Left cardiac atrium (tissue), 4 donors: Measurements from ENCODE around the gene LRG1. TPM values are rescaled to one million over a fixed set of nuclear protein-coding genes. Genes with fewer than 3 reads are reported as not detected.

Experiments used
- ATAC-seq, 2 donors: fragments of 200-7000 bp; cut with Tn5 transposase; one replicate each; pipeline ENCODE4 v1.9.1; 2020; ENCODE audit warnings: mild to moderate bottlenecking in 2 of 2, moderate library complexity in 2 of 2
- DNase-seq: peaks from one replicate; pipeline ENCODE4 v3.0.0-alpha.2; 2020
- intact Hi-C, 2 donors: fragments of 100-400 bp; cut with DNase I; formaldehyde crosslinking; loops; one replicate each; pipeline versions ENCODE4 v1.14.1 to v1.15.1; 2022 to 2023
- total RNA-seq, 2 donors: library from RNA; stranded (reverse); fragmentation: NEBNext Ultra II Directional; extraction: Animal tissue kit (Norgen Biotek cat#: 25700); gene quantifications; one replicate each; pipeline ENCODE4 v1.2.1, GENCODE V29; 2021
- donor health status: DM: no; HTN: yes; CAD: no.
- donor health status: DM: no; HTN: yes; CAD: no; lungs with severe emphysema.
- donor health status: DM: yes; HTN: yes; CAD: no.
- donor health status: Dilated cardiomyopathy.

The LRG1 gene
- total RNA-seq, 2 donors from 2014 or later, result 0.88 to 1.1 TPM

DNA sequence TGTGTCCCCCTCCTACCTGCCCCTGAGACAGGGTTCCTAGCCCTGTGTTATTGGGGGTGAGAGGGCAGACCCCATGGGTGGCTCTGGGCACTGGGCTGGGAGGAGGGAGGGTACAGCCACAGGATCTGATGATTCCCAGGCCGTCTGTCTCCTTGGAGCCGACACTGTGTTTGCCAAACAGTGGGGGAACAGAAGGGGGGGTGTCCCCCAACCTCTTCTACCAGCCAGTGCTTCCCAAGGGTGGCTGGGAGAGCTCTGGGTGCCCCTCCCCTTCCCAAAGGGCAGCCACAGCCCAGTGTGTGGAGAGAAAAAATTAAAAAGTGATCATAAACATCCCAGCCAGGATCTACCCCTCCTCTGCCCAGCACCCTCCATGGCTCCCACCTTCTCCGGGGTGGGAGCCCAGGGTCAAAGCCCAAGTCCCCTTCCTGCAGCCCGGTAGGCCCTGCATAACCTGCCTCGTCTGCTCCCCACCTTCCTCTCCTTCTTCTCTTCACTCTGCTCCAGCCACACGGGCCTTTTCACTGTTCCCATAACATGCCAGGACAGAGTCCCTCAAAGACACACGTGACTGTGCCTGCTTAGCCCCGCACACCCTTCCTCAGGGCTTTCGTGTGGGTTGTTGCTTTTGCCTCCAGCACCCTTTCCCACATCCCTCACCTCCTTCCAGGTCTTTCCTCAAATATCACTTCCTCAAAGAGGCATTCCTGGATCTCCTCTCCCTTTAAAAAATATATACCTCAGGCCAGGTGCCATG is 20.1 kb downstream of the LRG1 start:
- intact Hi-C loops, result loop anchor here (10.0 kb wide), 2 partner anchors 245 to 255 kb away; partner anchors contain the start of gene SHD (in 1 of the 2)
- ATAC-seq (peak in 1 of 2 donors; percentile 21), DNase-seq (peak; percentile 62)

DNA sequence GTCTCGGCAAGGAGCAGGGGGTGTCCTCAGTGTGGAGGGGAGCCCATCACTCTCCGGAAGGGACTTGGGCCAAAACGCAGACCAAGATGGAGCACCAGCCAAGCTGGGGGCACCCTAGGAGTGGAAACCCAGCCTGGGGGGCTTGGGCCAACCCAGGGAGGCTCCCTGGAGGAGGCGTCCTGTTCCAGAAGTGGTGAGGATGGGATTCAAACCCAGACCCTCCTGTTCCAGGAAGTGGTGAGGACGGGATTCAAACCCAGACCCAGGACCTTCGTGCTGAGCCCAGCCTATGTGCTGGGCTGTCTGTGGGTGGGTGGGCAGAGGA is 20.7 kb downstream of the LRG1 start:
- intact Hi-C loops, result no loop called here
- no peak for ATAC-seq
- no peak for DNase-seq

DNA sequence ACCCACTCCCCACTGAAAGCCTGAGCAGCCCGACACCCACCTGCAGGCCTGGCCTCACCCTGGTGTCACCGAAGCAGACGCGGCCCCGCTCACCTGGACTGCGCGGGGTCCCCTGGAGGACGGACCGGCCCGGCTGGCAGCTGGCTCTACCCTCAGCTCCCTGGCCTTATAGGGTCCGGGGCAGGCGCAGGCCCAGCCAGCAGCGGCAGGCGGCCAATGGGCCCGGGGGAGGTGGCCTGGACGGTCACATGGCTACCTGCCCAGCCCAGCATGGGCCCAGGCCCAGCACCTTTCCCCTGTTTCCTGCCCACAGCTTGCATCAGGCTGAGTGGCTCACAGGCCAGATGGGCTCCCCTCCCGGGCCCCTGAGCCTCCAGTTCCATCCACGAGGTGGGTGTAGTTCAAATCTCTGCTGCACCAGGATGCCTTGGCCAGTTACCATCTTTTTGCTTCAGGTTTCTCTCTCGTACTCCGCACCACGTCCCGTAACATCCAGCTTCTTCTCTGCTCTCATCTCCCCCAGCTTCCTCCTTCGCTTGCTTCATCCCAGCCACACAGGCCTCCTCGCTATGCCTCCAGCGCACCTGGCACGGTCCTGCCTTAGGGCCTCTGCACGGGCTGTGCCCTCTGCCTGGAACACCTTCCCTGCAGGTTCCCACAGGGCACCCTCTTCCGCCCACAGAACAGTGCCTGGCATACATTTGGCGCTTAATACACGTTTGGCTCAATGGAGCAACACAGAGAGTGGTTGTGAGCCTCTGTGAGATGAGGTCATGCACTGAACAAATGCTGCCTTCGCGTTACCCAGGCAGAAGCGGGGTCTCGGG is 21.3 kb downstream of the LRG1 start, which contains the start of gene PLIN4:
PLIN4 (minus strand) TSS at position 142 of the 827 bp plus-strand sequence. CDS start 214 bp downstream, outside the sequence.
- intact Hi-C loops, result no loop called here
- DNase-seq, result peak; percentile 82
- ATAC-seq, result peak; percentile 80 to 91

DNA sequence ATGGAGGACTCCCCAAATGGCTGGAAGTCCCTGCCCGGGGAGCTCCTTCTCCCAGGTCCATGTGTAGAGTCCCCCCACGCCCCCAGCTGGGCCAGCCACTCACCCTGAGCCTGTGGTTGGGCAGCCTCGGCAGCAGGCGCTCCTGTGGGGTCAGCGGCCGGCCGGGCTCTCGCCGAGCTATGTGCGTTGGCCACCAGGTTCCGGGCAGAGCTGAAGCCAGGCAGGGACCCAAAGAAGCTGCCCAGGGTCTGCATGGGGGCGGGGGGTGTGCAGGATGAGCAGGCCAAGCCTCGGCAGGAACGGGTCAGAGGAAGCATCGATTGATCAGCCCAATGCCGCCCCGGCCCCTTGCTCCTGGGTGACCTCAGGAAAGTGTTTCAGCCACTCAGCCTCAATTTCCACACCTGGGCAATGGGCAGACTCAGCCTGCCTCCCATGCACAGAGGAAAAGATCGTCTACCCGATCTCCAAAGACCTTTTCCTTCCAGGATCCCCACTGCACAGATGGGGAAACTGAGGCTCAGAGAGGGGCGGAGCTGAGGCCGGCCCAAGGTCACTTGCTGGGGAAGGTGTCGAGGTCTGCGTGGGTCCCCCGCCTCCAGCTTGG is 22.3 kb downstream of the LRG1 start:
- DNase-seq, result no peak
- ATAC-seq, result peak; percentile 4 to 19
- intact Hi-C loops, result no loop called here

DNA sequence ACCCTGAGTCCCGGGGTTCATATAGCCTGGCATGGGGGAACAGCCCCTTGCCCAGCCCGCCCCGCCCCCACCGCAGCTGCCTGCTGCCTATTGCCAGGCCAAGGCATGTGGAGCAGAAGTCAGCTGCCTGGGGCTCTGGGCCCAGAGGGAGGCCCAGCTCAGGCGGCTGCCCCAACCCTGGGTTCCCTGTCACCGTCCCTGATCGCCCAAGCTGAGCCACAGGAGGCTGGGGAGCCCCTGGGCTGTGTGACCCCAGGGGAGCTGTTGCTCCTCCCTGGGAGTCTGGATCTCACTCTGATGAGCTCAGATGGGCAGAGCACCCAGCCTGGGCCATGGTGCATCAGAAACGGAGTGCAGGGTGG is 22.9 kb downstream of the LRG1 start:
- intact Hi-C loops, result no loop called here
- DNase-seq, result no peak
- peak; percentile 32 to 37 for ATAC-seq

DNA sequence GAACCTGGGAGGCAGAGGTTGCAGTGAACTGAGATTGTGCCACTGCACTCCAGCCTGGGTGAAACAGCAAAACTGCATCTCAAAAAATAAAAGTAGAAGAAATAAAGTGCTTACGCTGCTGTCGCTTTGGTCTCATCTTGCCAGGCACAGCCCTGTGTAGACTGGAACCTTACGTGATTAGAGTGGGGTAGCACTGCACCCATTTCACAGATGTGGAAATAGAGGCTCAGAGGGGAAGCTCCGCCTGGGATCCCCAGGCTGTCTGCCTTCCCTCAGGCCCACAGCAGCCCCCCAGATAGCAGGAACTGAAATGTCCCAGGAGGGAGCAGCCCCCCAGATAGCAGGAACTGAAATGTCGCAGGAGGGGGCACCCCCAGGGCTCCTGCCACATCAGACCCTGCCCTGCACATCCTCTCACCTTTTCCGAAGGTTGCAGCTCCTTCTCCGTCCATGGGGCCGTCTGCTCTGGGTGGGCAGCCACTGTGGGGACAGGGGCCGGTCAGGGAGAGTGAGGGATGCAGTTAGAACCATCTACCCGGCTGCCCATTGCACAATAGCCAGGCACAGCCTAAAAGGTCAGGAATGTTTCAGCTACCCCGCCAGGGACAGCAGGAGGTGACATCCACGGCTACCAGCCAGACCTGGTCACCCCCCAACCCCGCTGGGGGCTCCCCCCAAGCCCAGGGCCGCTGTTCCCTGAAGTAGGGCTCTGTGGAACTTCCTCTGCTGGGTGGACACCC is 23.5 kb downstream of the LRG1 start:
- ATAC-seq (peak in 1 of 2 donors; percentile 3), DNase-seq (no peak)
- intact Hi-C loops, result no loop called here

DNA sequence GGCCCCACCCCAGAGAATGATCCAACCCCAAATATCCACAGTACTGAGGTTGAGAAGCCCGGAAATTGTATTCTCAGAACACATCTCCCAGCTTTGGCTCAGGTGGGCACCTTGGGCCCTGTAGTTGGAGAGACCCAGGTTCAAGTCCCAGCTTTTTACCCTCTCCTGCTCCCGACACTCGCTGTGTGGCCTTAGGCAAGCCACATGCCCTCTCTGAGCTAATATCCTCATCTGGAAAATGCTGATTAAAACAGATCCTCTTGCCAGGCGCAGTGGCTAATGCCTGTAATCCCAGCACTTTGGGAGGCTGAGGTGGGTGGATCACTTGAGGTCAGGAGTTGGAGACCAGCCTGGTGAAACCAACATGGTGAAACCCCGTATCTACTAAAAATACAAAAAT is 24.1 kb downstream of the LRG1 start:
- DNase-seq (no peak), ATAC-seq (no peak)
- intact Hi-C loops, result no loop called here

DNA sequence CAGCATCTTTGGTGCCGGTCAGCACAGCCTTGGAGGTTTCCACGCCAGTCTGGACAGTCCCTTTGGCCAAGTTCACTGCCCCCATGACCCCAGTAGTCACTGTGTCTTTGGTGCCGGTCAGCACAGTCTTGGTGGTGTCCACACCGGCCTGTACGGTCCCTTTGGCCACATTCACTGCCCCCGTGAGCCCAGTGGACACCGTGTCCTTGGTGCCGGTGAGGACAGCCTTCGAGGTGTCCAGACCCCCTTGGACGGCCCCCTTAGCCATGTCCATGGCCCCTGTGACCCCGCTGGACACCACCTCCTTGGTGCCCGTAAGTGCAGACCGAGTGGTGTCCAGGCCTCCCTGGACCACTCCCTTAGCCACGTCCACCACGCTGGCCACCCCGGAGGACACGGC is 26.6 kb downstream of the LRG1 start:
- intact Hi-C loops, result no loop called here
- no peak for DNase-seq
- ATAC-seq, result no peak

DNA sequence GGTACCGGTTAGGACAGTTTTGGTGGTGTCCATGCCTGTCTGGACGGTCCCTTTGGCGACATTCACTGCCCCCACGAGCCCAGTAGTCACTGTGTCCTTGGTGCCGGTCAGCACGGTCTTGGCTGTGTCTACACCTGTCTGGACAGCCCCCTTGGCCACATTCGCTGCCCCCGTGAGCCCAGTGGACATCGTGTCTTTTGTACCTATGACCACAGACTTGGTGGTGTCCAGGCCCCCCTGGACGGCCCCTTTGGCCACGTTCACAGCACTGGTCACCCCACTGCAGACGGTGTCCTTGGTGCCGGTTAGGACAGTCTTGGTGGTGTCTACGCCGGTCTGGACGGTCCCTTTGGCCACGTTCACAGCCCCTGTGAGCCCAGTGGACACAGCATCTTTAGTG is 27.8 kb downstream of the LRG1 start:
- DNase-seq (no peak), ATAC-seq (peak; percentile 3 to 5)
- intact Hi-C loops, result no loop called here

DNA sequence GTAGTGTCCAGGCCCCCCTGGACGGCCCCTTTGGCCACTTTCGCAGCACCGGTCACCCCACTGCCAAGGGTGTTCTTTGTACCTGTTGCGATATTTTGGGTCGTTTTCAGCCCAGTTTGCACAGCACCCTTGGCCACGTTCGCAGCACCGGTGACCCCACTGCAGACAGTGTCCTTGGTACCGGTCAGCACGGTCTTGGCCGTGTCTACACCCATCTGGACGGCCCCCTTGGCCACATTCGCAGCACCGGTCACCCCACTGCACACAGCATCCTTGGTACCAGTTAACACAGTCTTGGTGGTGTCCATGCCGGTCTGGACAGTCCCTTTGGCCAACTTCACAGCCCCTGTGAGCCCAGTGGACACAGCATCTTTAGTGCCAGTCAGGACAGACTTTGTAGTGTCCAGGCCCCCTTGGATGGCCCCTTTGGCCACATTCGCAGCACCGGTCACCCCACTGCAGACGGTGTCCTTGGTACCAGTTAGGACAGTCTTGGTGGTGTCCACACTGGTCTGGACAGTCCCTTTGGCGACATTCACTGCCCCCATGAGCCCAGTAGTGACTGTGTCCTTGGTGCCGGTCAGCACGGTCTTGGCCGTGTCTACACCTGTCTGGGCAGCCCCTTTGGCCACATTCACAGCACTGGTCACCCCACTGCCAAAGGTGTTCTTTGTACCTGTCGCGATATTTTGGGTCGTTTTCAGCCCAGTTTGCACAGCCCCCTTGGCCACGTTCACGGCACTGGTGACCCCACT is 28.4 kb downstream of the LRG1 start:
- intact Hi-C loops, result no loop called here
- DNase-seq (no peak), ATAC-seq (peak; percentile 16 to 29)

DNA sequence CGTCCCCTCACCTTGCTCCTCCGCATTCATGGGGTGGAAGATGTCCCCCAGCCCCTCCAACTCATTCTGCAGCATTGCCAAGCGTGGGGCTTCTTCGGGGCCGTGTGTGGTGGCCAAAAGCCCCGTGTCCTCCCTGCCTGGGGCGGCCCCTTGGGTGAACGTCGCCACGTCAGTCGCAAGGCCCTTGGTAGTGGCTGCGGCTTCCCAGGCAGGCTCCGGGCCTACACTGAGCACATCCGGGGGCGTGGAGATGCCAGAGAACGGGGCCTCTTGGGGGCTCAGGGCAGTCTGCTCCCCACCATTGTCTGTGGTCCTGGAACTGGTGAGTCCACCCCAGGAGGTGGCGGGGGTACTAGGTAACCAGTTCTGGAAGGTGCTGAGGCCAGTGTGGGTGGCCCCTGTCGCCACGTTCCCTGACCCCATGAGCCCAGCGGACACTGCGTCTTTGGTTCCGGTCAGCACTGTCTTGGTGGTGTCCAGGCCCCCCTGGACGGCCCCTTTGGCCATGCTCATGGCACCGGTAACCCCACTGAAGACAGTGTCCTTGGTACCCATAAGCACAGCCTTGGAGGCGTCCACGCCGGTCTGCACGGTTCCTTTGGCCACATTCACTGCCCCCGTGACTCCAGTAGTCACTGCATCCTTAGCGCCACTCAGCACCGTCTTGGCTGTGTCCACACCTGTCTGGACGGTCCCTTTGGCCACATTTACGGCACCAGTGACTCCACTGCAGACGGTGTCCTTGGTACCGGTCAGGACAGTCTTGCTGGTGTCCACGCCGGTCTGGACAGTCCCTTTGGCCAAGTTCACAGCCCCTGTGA is 29.2 kb downstream of the LRG1 start:
- ATAC-seq (peak; percentile 5 to 9), DNase-seq (no peak)
- intact Hi-C loops, result no loop called here

DNA sequence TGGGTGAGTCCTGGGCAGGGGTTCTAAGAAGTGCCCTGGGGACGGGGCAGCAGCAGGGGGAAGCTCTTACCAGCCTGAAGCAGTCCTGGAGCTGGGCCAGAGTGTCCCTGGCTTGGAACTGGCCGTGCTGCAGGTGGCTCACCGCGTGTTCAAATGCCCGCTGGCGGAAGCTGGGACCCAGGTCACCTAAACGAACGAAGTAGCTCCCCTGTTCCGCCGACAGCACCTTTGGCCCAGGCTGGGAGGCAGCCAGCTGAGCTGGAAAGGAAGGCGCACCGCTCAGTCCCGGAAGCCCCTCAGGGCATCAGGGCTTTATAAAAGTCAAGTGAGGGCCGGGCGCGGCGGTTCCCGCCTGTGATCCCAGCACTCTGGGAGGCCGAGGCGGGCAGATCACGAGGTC is 31.1 kb downstream of the LRG1 start:
- DNase-seq, result no peak
- ATAC-seq, result no peak
- intact Hi-C loops, result no loop called here

DNA sequence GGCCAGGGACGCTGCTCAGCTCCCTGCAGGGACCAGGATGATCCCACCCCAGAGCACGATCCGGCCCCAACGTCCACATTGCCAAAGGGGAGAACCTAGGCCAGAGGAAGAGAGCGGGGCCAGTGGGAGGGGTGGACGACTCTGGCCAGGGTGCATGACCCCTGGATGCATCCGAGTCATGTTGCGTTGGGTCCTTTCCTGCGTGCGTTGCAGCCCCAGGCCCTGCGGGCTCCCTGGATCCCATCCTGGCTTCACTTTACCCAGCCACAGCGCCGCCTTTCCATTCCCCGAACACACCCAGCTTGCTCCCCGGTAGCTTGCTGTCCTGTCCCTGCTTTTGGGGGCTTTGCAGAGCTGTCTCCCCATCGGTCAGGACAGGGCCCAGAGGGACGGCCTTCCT is 32.0 kb downstream of the LRG1 start:
- ATAC-seq, result no peak
- intact Hi-C loops, result no loop called here
- DNase-seq, result no peak

DNA sequence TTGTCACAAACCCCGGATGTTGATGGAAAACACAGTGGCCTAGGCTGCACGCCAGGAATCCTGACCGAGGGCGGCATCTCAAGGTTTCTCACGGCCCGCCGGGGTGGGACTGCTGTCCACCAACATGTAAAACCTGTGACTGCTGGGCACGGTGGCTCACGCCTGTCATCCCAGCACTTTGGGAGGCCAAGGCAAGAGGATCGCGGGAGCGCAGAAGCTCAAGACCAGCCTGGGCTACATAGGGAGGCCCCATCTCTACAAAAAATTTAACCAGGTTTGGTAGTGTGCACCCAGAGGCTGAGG is 32.7 kb downstream of the LRG1 start:
- intact Hi-C loops, result no loop called here
- no peak for DNase-seq
- no peak for ATAC-seq

DNA sequence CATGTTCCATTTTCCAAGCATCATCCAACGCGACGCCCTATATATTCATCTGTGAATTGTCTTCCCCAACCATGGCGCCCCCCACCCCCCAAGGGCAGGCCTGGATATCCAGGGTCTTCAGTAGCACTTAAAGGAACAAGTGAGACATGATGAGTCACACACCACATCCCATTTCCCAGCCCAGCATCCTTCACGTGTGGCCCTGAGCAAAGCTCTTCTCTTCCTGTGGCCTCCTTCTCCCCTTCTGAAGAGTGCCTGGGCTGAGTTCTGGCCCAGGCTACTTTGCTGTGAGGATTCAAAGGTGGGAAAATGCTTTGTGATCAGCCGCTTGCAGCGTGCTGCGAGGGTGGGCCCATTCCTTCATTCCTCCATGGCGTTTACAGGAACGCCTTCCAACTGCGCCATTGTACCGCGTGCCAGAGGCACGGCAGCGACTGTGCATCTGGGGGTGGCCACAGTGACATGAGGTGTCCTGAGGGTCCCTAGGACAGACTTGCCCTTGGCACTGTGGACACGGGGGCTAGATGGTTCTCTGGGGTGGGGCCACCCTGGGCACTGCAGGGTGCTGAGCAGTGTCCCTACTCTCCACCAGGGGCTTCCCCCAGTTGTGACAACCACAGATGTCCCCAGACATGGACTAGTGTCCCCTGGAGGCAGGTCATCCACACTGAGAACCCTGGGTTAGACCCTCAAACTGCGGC is 33.2 kb downstream of the LRG1 start:
- ATAC-seq (no peak), DNase-seq (no peak)
- intact Hi-C loops, result no loop called here

DNA sequence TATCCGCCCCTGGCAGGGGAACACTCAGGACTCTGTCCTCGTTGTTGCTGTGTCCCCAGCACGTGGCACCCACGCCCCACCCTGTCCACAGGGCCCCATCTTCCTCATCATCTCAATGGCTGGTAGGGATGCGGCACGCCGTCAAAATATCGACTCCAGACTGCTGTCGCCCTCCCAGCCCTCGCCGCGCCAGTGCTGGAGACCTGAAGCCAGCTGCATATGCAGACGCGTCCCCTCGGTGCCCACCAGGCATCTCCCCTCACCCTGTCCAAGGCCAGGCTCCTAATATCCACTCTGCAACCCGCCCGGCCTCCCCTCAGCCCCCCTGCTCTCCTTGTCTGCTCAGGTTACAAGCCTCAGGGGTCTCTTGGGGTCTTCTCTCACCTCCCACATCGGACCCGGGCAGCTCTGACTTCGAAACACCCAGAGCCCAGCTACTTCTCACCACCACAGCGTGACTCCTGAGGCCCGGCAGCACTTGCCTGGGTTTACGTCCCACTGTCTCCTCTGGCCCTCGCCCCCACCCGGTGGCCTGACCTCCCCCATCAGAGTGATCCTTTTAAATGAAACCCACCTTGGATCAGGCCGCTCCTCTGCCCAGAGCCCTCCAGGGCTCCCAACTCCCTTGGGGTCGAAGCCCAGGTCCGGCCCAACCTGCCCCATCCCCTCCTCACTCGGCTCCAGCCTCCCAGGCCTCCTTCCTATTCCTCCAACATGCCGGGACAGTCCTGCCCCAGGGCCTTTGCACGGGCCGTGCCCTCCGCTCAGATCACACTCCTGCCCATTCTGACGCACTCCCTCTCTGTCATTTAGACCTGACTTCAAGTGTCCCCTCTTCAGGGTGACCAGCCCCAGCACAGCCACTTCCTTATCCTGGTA is 34.0 kb downstream of the LRG1 start:
- intact Hi-C loops, result no loop called here
- ATAC-seq (no peak), DNase-seq (no peak)
